PC-9 (cell line): ENCODE measurements around the gene PPP1R3G. TPM values are rescaled to one million over a fixed set of nuclear protein-coding genes. Genes with fewer than 3 reads are reported as not detected.

Experiments
- BruUV-seq: library from RNA; stranded (reverse); fragments of 400-500 nt; replicated peaks from 2 replicates; lab custom pipeline; 2021; lab: Mats Ljungman, UMichigan
- CTCF ChIA-PET: fragments of 300-600 bp; sonication (Branson Sonifier 250); formaldehyde crosslinking; loops from one replicate; lab custom pipeline; 2022; ENCODE audit warnings: antibody characterized with exemption; lab: Charles Lee
- POLR2A ChIA-PET: fragments of 300-600 bp; sonication (Branson Sonifier 250); formaldehyde crosslinking; loops from one replicate; lab custom pipeline; 2022; ENCODE audit warnings: antibody characterized with exemption; ENCODE audit not compliant: unreplicated experiment; lab: Charles Lee
- DNase-seq, 2 experiments: peaks; one replicate each; pipeline versions ENCODE4 v3.0.0 to v3.0.0-alpha.2; 2015 to 2022; ENCODE audit warnings: mixed read lengths in 1 of 2
- H2AFZ ChIP-seq: fragments of 200-600 bp; sonication (generic); 2 replicates; pipeline ENCODE4 v1.8.1; 2017; ENCODE audit warnings: antibody characterized with exemption
- H3F3A ChIP-seq: fragments of 200-600 bp; sonication (generic); 2 replicates; pipeline ENCODE4 v1.8.1; 2017; ENCODE audit warnings: antibody characterized with exemption, mild to moderate bottlenecking, low read depth; ENCODE audit not compliant: insufficient read depth
- H3K27ac ChIP-seq: fragments of 200-600 bp; sonication (generic); 2 replicates; pipeline ENCODE4 v1.6.1; 2016; ENCODE audit warnings: mixed run types
- H3K27me3 ChIP-seq: fragments of 200-600 bp; sonication (generic); 2 replicates; pipeline ENCODE4 v1.6.1; 2016; ENCODE audit warnings: low read depth, mixed run types; ENCODE audit not compliant: insufficient read depth
- H3K36me3 ChIP-seq: fragments of 200-600 bp; sonication (generic); 2 replicates; pipeline ENCODE4 v1.6.1; 2016; ENCODE audit warnings: low read depth, mixed run types
- H3K4me1 ChIP-seq: fragments of 200-600 bp; sonication (generic); replicated peaks from 2 replicates; pipeline ENCODE4 v1.6.1; 2016; ENCODE audit warnings: mixed run types; ENCODE audit not compliant: insufficient read depth
- H3K4me2 ChIP-seq: fragments of 200-600 bp; sonication (generic); 2 replicates; pipeline ENCODE4 v1.6.1; 2017; ENCODE audit warnings: mixed run types
- H3K4me3 ChIP-seq: fragments of 200-600 bp; sonication (generic); 2 replicates; pipeline ENCODE4 v1.6.1; 2016; ENCODE audit warnings: mixed run types
- H3K79me2 ChIP-seq: fragments of 200-600 bp; sonication (generic); 2 replicates; pipeline ENCODE4 v1.6.1; 2017; ENCODE audit warnings: low read depth, mixed run types
- H3K9me2 ChIP-seq: fragments of 200-600 bp; sonication (generic); 2 replicates; pipeline ENCODE4 v1.8.1; 2017; ENCODE audit warnings: mild to moderate bottlenecking; ENCODE audit not compliant: insufficient read depth
- H3K9me3 ChIP-seq: fragments of 200-600 bp; sonication (generic); 2 replicates; pipeline ENCODE4 v1.8.1; 2016; ENCODE audit warnings: low read depth; ENCODE audit not compliant: insufficient read depth
- H4K20me1 ChIP-seq: fragments of 200-600 bp; sonication (generic); 2 replicates; pipeline ENCODE4 v1.8.1; 2017; ENCODE audit not compliant: insufficient read depth
- CTCF ChIP-seq: fragments of 200-600 bp; sonication (generic); conservative IDR thresholded peaks from 2 replicates; pipeline ENCODE4 v1.6.1; 2017; ENCODE audit warnings: mixed run types, antibody characterized with exemption, mild to moderate bottlenecking, moderate library complexity
- EZH2 ChIP-seq: fragments of 200-600 bp; sonication (generic); IDR thresholded peaks from 2 replicates; pipeline ENCODE4 v1.8.0; 2017; ENCODE audit warnings: antibody characterized with exemption, low read depth
- intact Hi-C: fragments of 100-400 bp; cut with micrococcal nuclease; formaldehyde crosslinking; loops from one replicate; pipeline ENCODE4 v1.10.0; 2022; ENCODE audit not compliant: unreplicated experiment
- total RNA-seq: library from RNA; stranded (reverse); gene quantifications from 2 replicates; pipeline ENCODE4 v1.2.3, GENCODE V29; 2021

PPP1R3G gene
- total RNA-seq, 1 experiment from 2014 or later: 1.1 TPM

DNA sequence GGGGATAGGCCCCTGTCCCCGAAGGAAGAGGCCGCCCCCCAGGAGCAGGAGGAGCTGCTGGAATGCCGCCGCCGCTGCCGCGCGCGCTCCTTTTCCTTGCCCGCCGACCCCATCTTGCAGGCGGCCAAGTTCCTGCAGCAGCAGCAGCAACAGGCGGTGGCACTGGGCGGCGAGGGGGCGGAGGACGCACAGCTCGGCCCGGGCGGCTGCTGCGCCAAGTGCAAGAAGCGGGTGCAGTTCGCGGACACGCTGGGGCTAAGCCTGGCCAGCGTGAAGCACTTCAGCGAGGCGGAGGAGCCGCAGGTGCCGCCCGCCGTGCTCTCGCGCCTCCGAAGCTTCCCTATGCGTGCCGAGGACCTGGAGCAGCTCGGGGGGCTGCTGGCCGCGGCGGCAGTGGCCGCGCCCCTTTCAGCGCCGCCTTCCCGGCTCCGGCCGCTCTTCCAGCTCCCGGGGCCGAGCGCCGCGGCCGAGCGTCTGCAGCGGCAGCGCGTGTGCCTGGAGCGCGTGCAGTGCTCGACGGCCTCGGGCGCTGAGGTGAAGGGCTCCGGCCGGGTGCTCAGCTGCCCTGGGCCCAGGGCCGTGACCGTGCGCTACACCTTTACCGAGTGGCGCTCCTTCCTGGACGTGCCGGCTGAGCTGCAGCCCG lies 630 bp downstream of the PPP1R3G start:
- no peak overlapping the region for H3K27ac ChIP-seq
- BruUV-seq: no TSS peak
- TF ChIP-seq EZH2: no peak
- TF ChIP-seq CTCF: no peak
- no peaks in the 10 kb centered on the region for H3K79me2 ChIP-seq
- ChIA-PET POLR2A (no interaction called here), CTCF (interaction anchor here (0.6 kb wide), 1 partner anchor 24 kb away, joined by 16 read pairs; no protein-coding TSS in a partner anchor)
- no peaks in the 10 kb centered on the region for H4K20me1 ChIP-seq
- H3K36me3 ChIP-seq: no peaks in the 10 kb centered on the region
- no peaks in the 10 kb centered on the region for H3K27me3 ChIP-seq
- H2AFZ ChIP-seq: peak overlapping the region; percentile 91
- intact Hi-C loops: no loop called here
- peaks cover 11% of the 10 kb centered on the region for H3F3A ChIP-seq
- peak overlapping the region; percentile 76 for H3K4me3 ChIP-seq
- no peaks in the 10 kb centered on the region for H3K9me3 ChIP-seq
- peaks cover 16% of the 10 kb centered on the region for H3K4me1 ChIP-seq
- peak in 1 of 2 experiments; percentile 44 for DNase-seq
- H3K9me2 ChIP-seq: no peaks in the 10 kb centered on the region
- H3K4me2 ChIP-seq: peak overlapping the region; percentile 82

GRCh38 chr6:5086294-5086890 lies 1.3 kb downstream of the PPP1R3G start:
- no peaks in the 10 kb centered on the region for H4K20me1 ChIP-seq
- TF ChIP-seq CTCF: no peak
- no peak for TF ChIP-seq EZH2
- H3K9me2 ChIP-seq: no peaks in the 10 kb centered on the region
- H3K4me2 ChIP-seq: peak overlapping the region; percentile 82; the same call in 1 of the 2 replicates
- peaks cover 11% of the 10 kb centered on the region for H3F3A ChIP-seq
- intact Hi-C loops: no loop called here
- no peak overlapping the region for H2AFZ ChIP-seq
- H3K79me2 ChIP-seq: no peaks in the 10 kb centered on the region
- no peaks in the 10 kb centered on the region for H3K9me3 ChIP-seq
- no peaks in the 10 kb centered on the region for H3K36me3 ChIP-seq
- H3K27ac ChIP-seq: no peak overlapping the region
- ChIA-PET CTCF (interaction anchor here (0.6 kb wide), 1 partner anchor 24 kb away, joined by 16 read pairs; no protein-coding TSS in a partner anchor), POLR2A (no interaction called here)
- no peak for DNase-seq
- peak overlapping the region; percentile 76; the same call in 1 of the 2 replicates for H3K4me3 ChIP-seq
- peaks cover 16% of the 10 kb centered on the region for H3K4me1 ChIP-seq
- no TSS peak for BruUV-seq
- no peaks in the 10 kb centered on the region for H3K27me3 ChIP-seq

DNA sequence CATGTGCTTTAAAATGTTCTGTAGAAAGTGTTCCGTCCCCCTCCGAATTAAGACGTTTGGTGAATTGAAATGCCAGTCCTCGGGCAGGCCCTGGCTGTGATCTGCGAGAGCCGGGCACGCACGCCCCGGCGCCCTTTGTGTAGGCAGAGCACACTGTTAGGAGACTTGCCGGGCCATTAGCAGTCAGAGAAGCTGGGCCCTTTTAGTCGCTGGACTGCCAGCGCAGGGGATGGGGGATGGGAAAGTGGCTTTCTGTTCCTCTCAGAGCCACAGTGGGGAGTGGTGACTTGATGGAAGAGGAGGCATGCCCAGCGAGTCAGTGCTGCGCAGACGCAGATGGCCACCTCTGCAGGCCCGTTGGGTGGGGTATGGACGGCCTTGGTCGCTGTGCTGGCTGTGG lies 2.2 kb downstream of the PPP1R3G start:
- H3K79me2 ChIP-seq: no peaks in the 10 kb centered on the region
- H3K4me3 ChIP-seq: no peak overlapping the region
- BruUV-seq: no TSS peak
- H3K27me3 ChIP-seq: no peaks in the 10 kb centered on the region
- CTCF ChIA-PET: no interaction called here
- peaks cover 8% of the 10 kb centered on the region for H3F3A ChIP-seq
- TF ChIP-seq CTCF: no peak
- TF ChIP-seq EZH2: no peak
- no peak for DNase-seq
- no peak overlapping the region for H3K4me2 ChIP-seq
- POLR2A ChIA-PET: no interaction called here
- no peak overlapping the region for H2AFZ ChIP-seq
- no peaks in the 10 kb centered on the region for H3K36me3 ChIP-seq
- intact Hi-C loops: no loop called here
- no peaks in the 10 kb centered on the region for H3K9me2 ChIP-seq
- H3K27ac ChIP-seq: no peak overlapping the region
- no peaks in the 10 kb centered on the region for H3K9me3 ChIP-seq
- H4K20me1 ChIP-seq: no peaks in the 10 kb centered on the region
- H3K4me1 ChIP-seq: peaks cover 8% of the 10 kb centered on the region
